NOMO-1 (cell line): Measurements from ENCODE around the gene STK10.

Experiments used
- DNase-seq, 2 experiments: peaks; one replicate each; lab custom pipeline; 2025; ENCODE audit not compliant: unreplicated experiment in 2 of 2; lab: John Stamatoyannopoulos, UW

The STK10 gene

GRCh38 chr5:172144931-172145869 lies 42.8 kb downstream of the STK10 start:
- no peak for DNase-seq

DNA sequence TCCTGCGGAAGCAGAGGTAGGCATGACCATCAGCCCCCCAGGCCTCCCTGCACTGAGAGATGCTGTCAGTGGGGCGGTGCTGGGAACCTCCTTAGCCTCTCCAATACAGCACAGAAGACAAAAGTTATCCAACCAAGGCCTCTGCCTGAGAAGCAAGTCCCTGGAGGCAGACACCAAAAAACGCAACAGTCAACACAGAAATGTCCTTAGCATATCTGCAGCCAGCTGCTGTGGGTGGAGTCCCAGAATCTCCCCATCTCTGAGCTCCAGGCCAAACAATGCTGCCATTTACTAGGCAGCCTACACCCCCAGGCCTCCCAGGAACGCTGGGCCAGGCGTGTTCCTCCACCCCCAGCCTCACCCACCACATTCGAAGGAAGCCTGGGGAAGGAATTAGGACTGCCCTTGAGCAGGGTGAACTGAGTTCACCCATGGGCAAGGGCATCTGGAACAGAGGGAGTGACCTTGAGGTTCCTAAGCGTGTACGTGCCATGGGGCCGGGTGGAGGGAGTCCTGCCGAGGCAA lies 43.7 kb downstream of the STK10 start:
- DNase-seq, result no peak

GRCh38 chr5:172143875-172144274 lies 44.1 kb downstream of the STK10 start:
- DNase-seq, result no peak

DNA sequence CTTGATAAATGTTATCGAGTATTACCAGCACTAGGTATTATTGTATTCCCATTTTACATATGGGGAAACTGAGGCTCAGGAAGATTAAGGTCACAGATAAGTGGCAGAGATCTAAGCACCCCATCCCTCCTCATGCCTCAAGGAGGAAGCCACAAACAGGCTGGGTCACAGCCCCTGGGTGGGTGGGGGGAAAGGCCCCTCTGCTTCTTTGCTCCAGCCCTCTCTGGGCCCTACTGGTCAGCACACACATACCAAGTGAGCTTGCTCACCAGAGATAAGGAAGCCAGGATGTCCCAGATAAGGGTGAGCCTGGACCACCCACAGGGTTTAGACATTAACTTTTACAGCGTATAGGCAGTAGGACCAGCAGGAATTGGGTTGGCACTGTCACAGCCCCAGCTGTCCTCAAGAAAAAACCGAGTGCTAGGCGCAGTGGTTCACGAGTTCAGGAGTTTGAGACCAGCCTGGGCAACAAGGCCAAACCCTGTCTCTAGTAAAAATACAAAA lies 45.3 kb downstream of the STK10 start:
- DNase-seq, result no peak

DNA sequence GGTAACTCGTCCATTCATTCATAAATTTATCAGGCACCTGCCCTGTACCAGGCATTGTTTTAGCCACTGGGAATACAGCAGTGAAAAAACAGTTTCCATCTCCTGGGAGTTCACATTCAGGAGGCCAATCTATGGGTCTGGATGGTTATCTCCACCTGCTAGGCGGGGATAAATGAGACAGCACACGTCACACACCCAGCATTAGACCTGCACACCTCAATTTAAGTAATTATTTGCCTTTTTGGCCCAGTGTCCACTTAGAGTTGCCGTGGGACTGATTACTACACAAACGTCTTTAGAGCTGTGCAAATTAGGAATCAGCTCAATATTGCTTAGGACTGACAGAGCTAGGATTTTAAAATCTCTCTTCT lies 46.1 kb downstream of the STK10 start:
- no peak for DNase-seq

GRCh38 chr5:172140866-172141265 lies 47.2 kb downstream of the STK10 start:
- DNase-seq, result no peak

DNA sequence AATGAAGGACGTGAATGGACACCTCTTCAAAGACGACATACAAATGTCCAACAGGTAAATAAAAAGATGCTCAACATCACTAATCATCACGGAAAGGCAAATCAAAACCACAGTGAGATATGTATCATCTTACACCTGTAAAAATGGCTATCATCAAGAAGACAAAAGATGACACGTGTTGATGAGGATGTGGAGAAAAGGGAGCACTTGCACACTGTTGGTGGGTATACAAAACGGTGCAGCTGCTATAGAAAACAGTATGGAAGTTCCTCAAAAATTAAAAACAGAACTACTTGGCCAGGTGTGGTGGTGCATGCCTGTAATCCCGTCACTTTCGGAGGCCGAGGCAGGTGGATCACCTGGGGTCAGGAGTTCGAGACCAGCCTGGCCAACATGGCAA lies 47.9 kb downstream of the STK10 start:
- no peak for DNase-seq

GRCh38 chr5:172137046-172137445 lies 51.0 kb downstream of the STK10 start:
- DNase-seq, result no peak

GRCh38 chr5:172133359-172134029 lies 54.5 kb downstream of the STK10 start:
- peak; percentile 86 to 90 for DNase-seq

DNA sequence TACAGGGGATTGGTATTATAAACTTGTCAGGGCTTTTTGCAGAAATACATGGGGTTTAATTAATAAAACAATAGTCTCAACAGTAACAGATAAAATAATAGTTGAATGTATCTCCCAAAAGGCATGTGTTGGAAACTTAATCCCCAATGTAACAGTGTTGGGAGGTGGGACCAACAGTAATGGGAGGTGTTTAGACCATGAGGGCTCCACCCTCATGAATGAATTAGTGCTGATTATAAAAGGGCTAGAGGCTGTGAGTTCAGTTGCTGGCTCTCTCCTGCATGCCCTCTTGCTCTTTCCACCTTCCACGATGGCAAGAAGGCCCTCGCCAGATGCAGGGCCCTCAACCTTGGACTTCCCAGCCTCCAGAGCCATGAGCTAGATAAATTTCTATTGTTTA lies 56.3 kb downstream of the STK10 start:
- DNase-seq, result no peak

- no peak for DNase-seq
These were observed 58.6 kb downstream of the STK10 start for GRCh38 chr5:172129256-172129910.

DNA sequence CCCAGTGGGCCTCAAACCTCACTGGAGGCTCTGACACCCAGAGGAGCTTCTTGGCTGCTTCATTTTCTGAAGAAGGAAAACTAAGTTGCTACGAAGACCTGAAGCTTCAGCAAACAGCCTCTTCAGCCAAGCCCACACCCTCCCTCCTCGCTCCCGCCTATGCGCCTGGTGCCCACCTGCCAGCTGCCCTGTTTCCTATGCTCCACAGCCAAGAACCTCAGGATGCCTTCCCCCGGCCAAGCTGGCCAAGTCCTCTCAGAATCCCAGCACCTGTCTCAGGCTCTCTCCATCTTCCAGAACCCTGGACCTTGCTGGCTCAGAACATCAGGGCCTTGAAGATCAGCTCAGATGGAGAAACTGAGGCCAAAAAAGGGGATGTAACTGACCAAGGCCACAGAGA lies 60.4 kb downstream of the STK10 start:
- DNase-seq, result no peak

GRCh38 chr5:172123269-172123692 lies 64.7 kb downstream of the STK10 start:
- DNase-seq, result no peak

DNA sequence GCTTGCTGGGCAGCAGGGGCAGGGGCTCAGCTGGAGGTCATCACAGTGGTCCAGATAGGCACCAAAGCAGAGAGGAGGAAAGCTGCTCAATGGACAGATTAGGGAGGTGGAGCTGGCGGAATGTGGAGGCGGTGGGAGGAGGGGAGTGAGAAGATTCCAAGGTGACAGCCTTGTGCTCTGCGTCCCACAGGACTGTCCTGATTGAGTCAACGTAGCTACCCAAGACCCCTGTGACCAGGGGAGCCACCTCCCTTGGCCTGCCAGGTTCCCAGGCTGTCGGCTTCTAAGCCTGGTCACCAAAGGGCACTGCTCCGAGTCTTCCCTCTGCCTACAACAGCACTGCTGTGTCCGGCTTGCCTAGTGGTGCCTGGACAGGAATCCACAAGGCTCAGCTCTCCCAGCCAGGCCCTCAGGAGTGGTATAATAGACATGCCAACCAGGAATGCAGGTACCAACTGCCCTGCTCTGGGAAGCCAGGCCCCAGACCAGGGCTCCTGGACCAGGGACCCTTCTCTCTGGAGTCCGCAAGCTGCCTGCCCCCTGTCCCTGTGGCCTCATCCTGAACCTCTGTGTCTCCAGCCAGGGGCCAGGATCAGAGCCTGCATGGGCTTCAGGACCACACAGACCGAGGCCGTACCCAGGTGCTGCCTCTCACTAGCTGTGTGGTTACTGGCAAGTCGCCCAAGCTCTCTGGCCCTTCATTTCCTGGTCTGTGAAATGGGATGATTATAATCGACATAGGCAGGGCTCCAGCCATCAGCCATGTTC lies 67.9 kb downstream of the STK10 start:
- DNase-seq, result no peak

DNA sequence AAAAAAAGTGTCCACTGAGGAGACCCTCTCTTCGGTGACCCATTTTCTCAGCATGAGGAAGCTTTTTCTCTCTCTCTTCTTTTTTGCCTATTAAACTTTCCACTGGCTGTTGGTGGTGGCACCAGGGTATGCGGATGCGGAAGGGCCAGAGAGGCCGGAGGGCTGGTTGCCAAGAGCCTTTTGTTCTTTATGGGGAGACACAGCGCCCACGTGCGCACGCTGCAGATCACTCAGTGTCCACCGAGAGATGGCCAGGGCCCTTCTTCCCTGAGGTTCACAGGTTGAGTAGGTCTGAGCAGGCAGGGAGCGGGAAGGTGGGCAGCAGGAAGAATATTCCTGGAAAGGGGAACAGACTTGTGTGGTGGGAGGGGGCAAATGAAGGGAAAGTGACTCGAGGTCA lies 69.1 kb downstream of the STK10 start:
- DNase-seq, result no peak

DNA sequence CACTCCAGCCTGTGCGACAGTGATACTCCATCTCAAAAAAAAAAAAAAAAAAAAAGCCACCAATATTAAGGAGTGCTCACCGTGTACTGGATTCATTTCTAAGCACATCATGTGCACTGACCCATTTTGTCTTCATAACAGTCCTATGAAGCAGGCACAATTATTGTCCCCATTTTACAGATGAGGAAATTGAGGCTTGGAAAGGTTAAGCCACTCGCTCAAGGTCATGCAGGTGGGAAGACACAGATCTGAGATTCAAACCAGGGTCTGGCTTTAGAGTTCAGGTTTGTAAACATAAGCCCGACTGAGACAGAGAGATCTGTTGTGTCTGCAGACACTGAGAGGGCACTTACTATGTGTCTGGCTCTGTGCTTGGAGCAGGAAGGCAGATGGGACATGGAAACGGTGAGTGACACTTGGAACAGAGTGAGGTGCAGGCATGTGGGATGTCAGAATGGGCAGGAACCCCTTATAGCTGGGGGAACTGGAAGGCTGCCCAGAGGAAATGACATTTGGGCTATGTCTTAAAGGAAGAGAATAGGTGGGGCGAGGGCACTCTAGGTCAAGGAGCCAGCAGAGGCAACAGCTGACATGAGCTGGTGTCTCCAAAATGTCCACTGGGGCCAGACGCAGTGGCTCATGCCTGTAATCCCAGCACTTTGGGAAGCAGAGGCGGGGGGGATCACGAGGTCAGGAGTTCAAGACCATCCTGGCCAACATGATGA lies 69.9 kb downstream of the STK10 start:
- DNase-seq, result no peak

DNA sequence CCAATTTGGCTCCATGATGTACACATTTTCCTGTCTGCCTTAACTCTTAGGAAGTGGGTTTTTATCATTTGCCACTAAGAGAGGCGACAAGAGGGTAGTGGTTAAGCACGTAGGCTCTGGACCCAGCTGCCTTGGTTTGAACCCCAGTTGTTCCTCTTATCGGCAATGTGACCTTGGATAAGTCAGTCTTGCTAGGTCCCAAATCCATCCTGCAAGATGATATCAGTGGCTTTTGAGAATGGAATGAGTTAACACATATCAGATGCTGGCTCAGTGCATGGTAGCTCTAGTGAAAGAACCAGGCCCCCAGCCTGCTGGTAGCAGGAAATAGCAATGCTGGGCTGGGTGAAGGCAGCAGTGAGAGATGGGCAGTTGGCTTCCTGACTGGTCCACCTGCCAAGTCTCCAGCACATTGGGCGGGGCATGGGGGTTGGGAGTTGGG lies 72.5 kb downstream of the STK10 start:
- DNase-seq, result peak in 1 of 2 experiments; percentile 59

GRCh38 chr5:172114875-172115422 lies 73.1 kb downstream of the STK10 start:
- DNase-seq, result peak; percentile 89

DNA sequence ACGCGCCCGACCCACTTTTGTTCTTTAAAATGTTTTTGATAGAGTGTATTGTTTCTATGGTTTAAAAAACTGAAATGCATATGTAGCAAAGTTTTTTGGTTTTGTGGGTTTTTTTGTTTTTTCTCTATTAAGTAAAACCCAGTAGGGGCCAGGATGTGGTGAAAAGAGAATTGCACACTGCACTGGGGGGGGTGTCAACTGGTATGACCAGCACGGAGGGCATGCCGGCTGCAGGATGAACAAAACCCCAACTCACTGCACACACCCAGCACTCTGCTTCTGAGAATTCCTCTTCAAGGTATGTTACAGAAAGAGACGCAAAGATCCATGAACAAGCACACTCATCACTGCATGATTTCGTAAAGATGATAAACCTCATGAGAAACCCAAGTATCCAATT lies 75.0 kb downstream of the STK10 start:
- peak in 1 of 2 experiments; percentile 32 for DNase-seq
